BLaER1 (cell line): ENCODE data around the gene CELF3.
"Not testable (repeated sequence)": the region's sequence is repeated elsewhere in the genome, so short reads cannot be mapped to it uniquely, and the experiment has no call there.

Experiments used
- H3K27ac ChIP-seq: shearing (Covaris generic); formaldehyde crosslinking; 2 replicates; pipeline ENCODE4 v1.8.1; 2022
- H3K27me3 ChIP-seq: shearing (Covaris generic); formaldehyde crosslinking; 2 replicates; pipeline ENCODE4 v1.8.1; 2022
- H3K36me3 ChIP-seq: shearing (Covaris generic); formaldehyde crosslinking; 2 replicates; pipeline ENCODE4 v1.8.1; 2022
- H3K4me1 ChIP-seq: shearing (Covaris generic); formaldehyde crosslinking; 2 replicates; pipeline ENCODE4 v1.8.1; 2022
- H3K4me2 ChIP-seq: shearing (Covaris generic); formaldehyde crosslinking; 2 replicates; pipeline ENCODE4 v1.8.1; 2022
- H3K4me3 ChIP-seq: shearing (Covaris generic); formaldehyde crosslinking; 2 replicates; pipeline ENCODE4 v1.8.1; 2022
- H3K9ac ChIP-seq: shearing (Covaris generic); formaldehyde crosslinking; 2 replicates; pipeline ENCODE4 v1.8.1; 2022
- H3K9me3 ChIP-seq: shearing (Covaris generic); formaldehyde crosslinking; 2 replicates; pipeline ENCODE4 v1.8.1; 2022
- H4K20me1 ChIP-seq: shearing (Covaris generic); formaldehyde crosslinking; 2 replicates; pipeline ENCODE4 v1.8.1; 2022
- Cebpa-rat ChIP-seq: shearing (Covaris generic); IDR thresholded peaks from 2 replicates; pipeline ENCODE4 v1.8.1; 2022

Gene CELF3

GRCh38 chr1:151703813-151704212 lies 12.8 kb downstream of the CELF3 start:
- Histone ChIP-seq H3K27me3 (no peaks in the 10 kb centered on the region), H3K4me3 (peak overlapping the region; percentile 48), H4K20me1 (no peaks in the 10 kb centered on the region), H3K4me1 (peaks cover 64% of the 10 kb centered on the region), H3K9ac (peak overlapping the region; percentile 75), H3K9me3 (no peaks in the 10 kb centered on the region), H3K36me3 (peaks cover 21% of the 10 kb centered on the region), H3K27ac (peak overlapping the region; percentile 87), H3K4me2 (peak overlapping the region; percentile 95)
- no peak for TF ChIP-seq Cebpa-rat

- peak overlapping the region; percentile 75 for H3K9ac ChIP-seq
- peak overlapping the region; percentile 95 for H3K4me2 ChIP-seq
- no peak for TF ChIP-seq Cebpa-rat
- H3K4me1 ChIP-seq = peaks cover 55% of the 10 kb centered on the region
- H3K4me3 ChIP-seq = peak overlapping the region; percentile 48
- H3K27me3 ChIP-seq = no peaks in the 10 kb centered on the region
- H3K36me3 ChIP-seq = peaks cover 29% of the 10 kb centered on the region
- no peaks in the 10 kb centered on the region for H3K9me3 ChIP-seq
- peak overlapping the region; percentile 87 for H3K27ac ChIP-seq
- no peaks in the 10 kb centered on the region for H4K20me1 ChIP-seq
Measured at GRCh38 chr1:151702936-151703335, 13.7 kb downstream of the CELF3 start.

- Histone ChIP-seq H3K9ac (no peak overlapping the region), H3K36me3 (peaks cover 43% of the 10 kb centered on the region), H4K20me1 (no peaks in the 10 kb centered on the region), H3K4me1 (peaks cover 41% of the 10 kb centered on the region), H3K27ac (no peak overlapping the region), H3K9me3 (no peaks in the 10 kb centered on the region), H3K4me3 (no peak overlapping the region), H3K4me2 (no peak overlapping the region), H3K27me3 (no peaks in the 10 kb centered on the region)
- TF ChIP-seq Cebpa-rat = no peak
Measured at GRCh38 chr1:151701515-151701914, 15.1 kb downstream of the CELF3 start.

- H3K36me3 ChIP-seq = peaks cover 58% of the 10 kb centered on the region
- H3K4me1 ChIP-seq = no peaks in the 10 kb centered on the region
- H3K4me2 ChIP-seq = no peak overlapping the region
- H3K9me3 ChIP-seq = no peaks in the 10 kb centered on the region
- no peak overlapping the region for H3K4me3 ChIP-seq
- no peak for TF ChIP-seq Cebpa-rat
- H3K27ac ChIP-seq = no peak overlapping the region
- no peaks in the 10 kb centered on the region for H4K20me1 ChIP-seq
- 0 out of 2 replicates have a peak overlapping the region, but pooled peaks have one; percentile 32 for H3K9ac ChIP-seq
- H3K27me3 ChIP-seq = no peaks in the 10 kb centered on the region
Measured at GRCh38 chr1:151693057-151693651, 23.4 kb downstream of the CELF3 start.

- H3K27me3 ChIP-seq = no peaks in the 10 kb centered on the region
- H3K9me3 ChIP-seq = no peaks in the 10 kb centered on the region
- TF ChIP-seq Cebpa-rat = no peak
- H3K4me3 ChIP-seq = no peak overlapping the region
- no peaks in the 10 kb centered on the region for H3K4me1 ChIP-seq
- H4K20me1 ChIP-seq = no peaks in the 10 kb centered on the region
- no peak overlapping the region for H3K4me2 ChIP-seq
- H3K27ac ChIP-seq = no peak overlapping the region
- H3K9ac ChIP-seq = 0 out of 2 replicates have a peak overlapping the region, but pooled peaks have one; percentile 32
- peaks cover 53% of the 10 kb centered on the region for H3K36me3 ChIP-seq
Measured at GRCh38 chr1:151692226-151692625, 24.4 kb downstream of the CELF3 start.

GRCh38 chr1:151689494-151689893 lies 27.1 kb downstream of the CELF3 start:
- no peaks in the 10 kb centered on the region for H4K20me1 ChIP-seq
- H3K9ac ChIP-seq = no peak overlapping the region
- H3K36me3 ChIP-seq = peaks cover 53% of the 10 kb centered on the region
- TF ChIP-seq Cebpa-rat = no peak
- H3K4me2 ChIP-seq = no peak overlapping the region
- no peak overlapping the region for H3K4me3 ChIP-seq
- no peak overlapping the region for H3K27ac ChIP-seq
- no peaks in the 10 kb centered on the region for H3K27me3 ChIP-seq
- no peaks in the 10 kb centered on the region for H3K4me1 ChIP-seq
- H3K9me3 ChIP-seq = no peaks in the 10 kb centered on the region

GRCh38 chr1:151686561-151686960 lies 30.0 kb downstream of the CELF3 start:
- H3K36me3 ChIP-seq = peaks cover 53% of the 10 kb centered on the region
- no peaks in the 10 kb centered on the region for H4K20me1 ChIP-seq
- no peak overlapping the region for H3K4me3 ChIP-seq
- H3K9ac ChIP-seq = no peak overlapping the region
- TF ChIP-seq Cebpa-rat = no peak
- H3K4me1 ChIP-seq = no peaks in the 10 kb centered on the region
- H3K27ac ChIP-seq = no peak overlapping the region
- H3K4me2 ChIP-seq = no peak overlapping the region
- no peaks in the 10 kb centered on the region for H3K9me3 ChIP-seq
- H3K27me3 ChIP-seq = no peaks in the 10 kb centered on the region

GRCh38 chr1:151684128-151684527 lies 32.5 kb downstream of the CELF3 start:
- Histone ChIP-seq H3K36me3 (peaks cover 58% of the 10 kb centered on the region), H3K9me3 (no peaks in the 10 kb centered on the region), H3K4me1 (no peaks in the 10 kb centered on the region), H3K27ac (no peak overlapping the region), H3K9ac (no peak overlapping the region), H3K4me3 (no peak overlapping the region), H3K27me3 (no peaks in the 10 kb centered on the region), H3K4me2 (no peak overlapping the region), H4K20me1 (no peaks in the 10 kb centered on the region)
- no peak for TF ChIP-seq Cebpa-rat

GRCh38 chr1:151682901-151683300 lies 33.7 kb downstream of the CELF3 start:
- H4K20me1 ChIP-seq, H3K4me2 ChIP-seq, H3K4me3 ChIP-seq, H3K27me3 ChIP-seq, H3K9me3 ChIP-seq, H3K9ac ChIP-seq, H3K4me1 ChIP-seq, H3K27ac ChIP-seq: not testable (repeated sequence)
- peaks cover 68% of the 10 kb centered on the region for H3K36me3 ChIP-seq

- Histone ChIP-seq H3K4me2 (no peak overlapping the region), H3K27ac (no peak overlapping the region), H4K20me1 (no peaks in the 10 kb centered on the region), H3K9ac (no peak overlapping the region), H3K27me3 (no peaks in the 10 kb centered on the region), H3K4me1 (no peaks in the 10 kb centered on the region), H3K4me3 (no peak overlapping the region), H3K9me3 (no peaks in the 10 kb centered on the region), H3K36me3 (peaks cover 61% of the 10 kb centered on the region)
- TF ChIP-seq Cebpa-rat = no peak
Measured at GRCh38 chr1:151681923-151682322, 34.7 kb downstream of the CELF3 start.

GRCh38 chr1:151680826-151681225 lies 35.8 kb downstream of the CELF3 start:
- peaks cover 52% of the 10 kb centered on the region for H3K36me3 ChIP-seq
- no peaks in the 10 kb centered on the region for H3K9me3 ChIP-seq
- no peak overlapping the region for H3K27ac ChIP-seq
- H3K4me3 ChIP-seq = no peak overlapping the region
- no peaks in the 10 kb centered on the region for H3K27me3 ChIP-seq
- H3K4me1 ChIP-seq = no peaks in the 10 kb centered on the region
- TF ChIP-seq Cebpa-rat = no peak
- H3K4me2 ChIP-seq = no peak overlapping the region
- no peak overlapping the region for H3K9ac ChIP-seq
- no peaks in the 10 kb centered on the region for H4K20me1 ChIP-seq
